ENCODE data around the gene DTD1.

DNA sequence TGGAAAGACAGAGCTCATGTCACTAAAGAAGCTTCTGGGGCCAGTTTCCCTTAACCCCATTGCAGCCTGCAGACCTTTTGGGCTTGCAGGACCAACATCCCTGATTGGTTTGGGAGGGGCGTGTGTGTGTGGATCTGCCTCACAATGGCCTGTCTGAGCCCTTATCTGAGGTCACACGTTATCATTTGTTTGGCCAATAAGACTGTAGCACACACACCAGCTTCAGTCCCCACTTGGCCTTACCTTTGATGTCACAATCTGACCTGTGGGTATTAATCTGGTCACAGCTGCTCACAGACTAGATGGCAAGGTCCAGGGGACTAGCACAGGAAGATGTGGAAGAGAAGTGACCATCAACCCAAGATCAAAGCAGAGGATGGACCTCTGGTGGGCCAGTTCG, 225.6 kb downstream of the DTD1 start, which contains the start of gene SCP2D1:
- no peak for TF ChIP-seq POLR2A (IDR thresholded peaks at IDR 0.05)
- TF ChIP-seq, protein P1, sequence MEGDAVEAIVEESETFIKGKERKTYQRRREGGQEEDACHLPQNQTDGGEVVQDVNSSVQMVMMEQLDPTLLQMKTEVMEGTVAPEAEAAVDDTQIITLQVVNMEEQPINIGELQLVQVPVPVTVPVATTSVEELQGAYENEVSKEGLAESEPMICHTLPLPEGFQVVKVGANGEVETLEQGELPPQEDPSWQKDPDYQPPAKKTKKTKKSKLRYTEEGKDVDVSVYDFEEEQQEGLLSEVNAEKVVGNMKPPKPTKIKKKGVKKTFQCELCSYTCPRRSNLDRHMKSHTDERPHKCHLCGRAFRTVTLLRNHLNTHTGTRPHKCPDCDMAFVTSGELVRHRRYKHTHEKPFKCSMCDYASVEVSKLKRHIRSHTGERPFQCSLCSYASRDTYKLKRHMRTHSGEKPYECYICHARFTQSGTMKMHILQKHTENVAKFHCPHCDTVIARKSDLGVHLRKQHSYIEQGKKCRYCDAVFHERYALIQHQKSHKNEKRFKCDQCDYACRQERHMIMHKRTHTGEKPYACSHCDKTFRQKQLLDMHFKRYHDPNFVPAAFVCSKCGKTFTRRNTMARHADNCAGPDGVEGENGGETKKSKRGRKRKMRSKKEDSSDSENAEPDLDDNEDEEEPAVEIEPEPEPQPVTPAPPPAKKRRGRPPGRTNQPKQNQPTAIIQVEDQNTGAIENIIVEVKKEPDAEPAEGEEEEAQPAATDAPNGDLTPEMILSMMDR (IDR thresholded peaks at IDR 0.05) = no peak

All from testis (tissue), 2 donors.